GM18861 (cell line): Measurements from ENCODE around the gene ARL13B.
"Not testable (repeated sequence)": the region's sequence is repeated elsewhere in the genome, so short reads cannot be mapped to it uniquely, and the experiment has no call there.

Source experiments
- ATAC-seq: cut with Tn5 transposase; IDR thresholded peaks from one replicate; pipeline ENCODE4 v1.9.1; 2021; ENCODE audit not compliant: unreplicated experiment

ARL13B gene

DNA sequence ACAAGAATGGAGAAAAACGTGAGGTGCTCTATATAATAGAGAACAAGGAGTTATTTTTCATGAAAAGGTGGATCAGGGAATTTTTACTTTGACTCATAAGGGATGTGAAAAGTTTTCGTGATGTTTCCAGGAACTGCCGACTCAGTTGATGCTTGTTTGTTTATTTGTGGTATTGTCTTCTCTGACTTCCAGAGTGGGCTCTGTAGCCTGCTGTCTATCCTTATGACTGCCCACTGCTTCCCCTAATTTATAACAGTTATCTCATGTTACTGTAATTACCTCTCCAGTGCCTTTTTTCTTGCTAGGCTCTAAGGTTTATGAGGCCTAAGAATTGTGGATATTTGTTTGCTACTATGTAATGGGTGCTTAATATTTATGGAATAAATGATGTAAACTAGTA, 12.3 kb downstream of the ARL13B start:
- ATAC-seq = no peak

DNA sequence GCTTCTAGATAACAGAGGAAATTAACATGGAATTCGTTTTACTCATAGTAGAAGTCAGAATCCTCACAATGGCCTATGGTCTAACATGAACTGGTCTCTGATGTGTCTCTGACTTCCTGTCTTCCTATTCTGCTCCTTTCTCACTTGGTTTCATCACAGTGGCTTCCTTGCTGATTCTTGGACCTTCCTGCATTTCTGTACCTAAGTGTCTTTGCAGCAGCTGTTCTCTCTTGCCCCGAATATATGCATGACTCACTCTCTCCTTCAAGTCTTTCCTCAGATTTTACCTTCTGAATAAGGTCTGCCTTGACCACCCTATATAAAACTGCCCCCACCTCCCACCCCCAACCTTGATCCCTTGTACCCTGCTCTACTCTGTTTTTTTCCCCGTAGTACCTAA, 14.1 kb downstream of the ARL13B start:
- ATAC-seq = no peak

DNA sequence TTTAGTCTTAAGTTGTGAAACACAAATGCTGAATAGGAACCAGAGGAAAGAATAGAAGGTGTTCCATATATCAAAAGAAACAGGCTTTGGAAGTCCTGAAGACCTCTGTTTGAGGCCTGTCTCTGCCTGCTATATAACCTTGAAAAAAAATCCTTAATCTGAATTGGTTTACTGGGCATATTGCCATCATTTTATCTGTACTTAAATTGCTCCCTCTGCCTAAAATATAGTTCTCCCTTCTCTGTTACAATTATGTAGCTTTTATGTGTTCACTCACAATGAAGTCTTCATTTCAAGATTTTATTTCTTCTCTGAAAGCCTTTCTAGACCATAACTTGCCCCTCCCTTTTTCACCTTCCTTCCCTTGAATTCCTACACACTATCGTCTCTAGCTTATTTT, 21.2 kb downstream of the ARL13B start:
- ATAC-seq = no peak

DNA sequence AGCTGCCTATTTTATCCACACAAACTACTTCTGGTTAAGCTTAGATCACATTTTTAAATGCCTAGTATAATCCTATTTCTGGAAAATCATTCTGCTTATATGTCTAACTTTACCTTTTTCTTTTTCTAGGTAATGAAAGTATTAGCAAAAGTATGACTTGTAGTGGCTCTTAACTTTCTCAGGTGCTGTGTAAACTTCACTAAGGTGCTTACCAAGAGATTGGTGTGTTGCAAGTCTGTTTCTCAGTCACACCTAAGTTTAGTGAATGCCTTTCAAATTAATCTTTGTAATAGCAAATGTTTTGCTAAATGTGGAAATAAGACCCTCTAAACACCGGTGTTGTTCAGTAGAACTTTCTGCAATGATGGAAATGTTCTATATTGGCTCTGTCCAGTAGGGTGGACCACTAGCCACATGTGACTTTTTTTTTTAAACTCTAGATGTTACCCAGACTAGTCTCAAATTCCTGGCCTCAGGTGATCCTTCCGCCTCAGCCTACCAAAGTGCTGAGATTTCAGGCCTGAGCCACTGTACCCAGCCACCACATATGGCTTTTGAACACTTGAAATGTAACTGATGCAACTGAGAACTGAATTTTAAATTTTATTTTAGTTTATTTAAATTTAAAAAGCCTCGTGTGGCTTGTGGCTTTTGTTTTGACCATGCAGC, 22.0 kb downstream of the ARL13B start:
- ATAC-seq = no peak

DNA sequence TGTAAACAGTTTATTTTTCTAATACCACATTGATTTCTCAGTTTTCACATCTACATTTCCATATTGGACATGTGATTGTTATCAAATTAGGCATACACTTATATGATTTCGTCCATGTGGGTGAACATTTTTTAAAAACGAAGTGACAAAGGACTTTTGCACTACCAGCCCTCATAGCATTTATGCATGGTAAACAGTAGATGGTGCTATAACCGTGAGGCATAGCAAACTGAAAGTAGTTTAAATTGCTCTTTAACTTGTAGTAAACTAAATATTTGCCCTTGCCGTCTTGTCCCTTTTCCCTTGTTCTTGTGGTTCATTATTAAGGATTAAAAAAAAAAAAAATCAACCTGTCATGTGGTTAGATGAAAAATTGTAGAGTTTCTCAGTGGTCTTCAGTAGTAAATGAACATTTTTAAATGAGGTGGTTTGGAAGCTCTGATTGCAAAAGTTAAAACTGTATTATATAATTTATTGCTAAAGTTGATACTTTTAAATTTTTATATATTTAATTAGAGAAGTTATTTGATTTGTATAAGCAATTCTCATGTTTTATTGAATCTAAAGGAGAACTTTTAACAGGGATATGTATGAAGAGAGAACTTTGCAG, 24.5 kb downstream of the ARL13B start:
- ATAC-seq = peak; percentile 90

DNA sequence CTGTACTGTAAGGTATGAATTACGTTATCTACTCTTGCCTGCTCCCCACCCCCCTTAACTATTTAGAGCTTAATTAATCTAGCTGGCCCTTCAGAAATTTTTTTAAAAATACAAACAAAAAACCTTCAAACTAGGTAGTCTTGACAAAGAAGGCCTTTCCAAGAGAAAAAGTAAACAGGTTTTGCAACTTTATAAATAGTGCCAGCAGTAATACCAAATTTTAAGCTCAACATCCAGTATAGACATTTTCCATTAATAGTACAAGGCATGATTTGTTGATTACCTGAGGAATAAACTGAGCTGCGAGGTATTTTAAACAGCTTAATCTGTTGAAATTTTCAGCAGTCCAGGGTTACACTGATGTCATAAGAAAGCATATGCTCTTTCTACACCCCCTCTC, 28.3 kb downstream of the ARL13B start:
- no peak for ATAC-seq

DNA sequence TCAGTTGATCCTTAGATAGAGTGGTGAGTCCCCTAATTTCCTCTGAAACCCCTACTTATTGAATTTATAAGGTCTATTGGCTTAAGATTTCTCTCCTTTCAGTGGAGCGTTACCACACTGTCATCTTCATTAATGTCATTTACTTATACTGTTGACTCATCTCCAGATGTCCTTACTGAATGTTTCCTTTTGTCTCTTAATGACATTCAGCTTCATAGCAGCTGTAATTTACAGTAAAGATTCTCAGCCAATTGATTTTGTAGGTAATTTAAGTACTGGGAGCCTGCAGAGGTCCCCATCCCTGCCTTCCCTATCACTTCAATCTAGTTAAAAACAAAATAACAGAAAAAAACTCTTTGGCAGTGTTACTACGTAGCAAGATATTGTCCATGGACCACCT, 29.7 kb downstream of the ARL13B start:
- ATAC-seq = no peak

DNA sequence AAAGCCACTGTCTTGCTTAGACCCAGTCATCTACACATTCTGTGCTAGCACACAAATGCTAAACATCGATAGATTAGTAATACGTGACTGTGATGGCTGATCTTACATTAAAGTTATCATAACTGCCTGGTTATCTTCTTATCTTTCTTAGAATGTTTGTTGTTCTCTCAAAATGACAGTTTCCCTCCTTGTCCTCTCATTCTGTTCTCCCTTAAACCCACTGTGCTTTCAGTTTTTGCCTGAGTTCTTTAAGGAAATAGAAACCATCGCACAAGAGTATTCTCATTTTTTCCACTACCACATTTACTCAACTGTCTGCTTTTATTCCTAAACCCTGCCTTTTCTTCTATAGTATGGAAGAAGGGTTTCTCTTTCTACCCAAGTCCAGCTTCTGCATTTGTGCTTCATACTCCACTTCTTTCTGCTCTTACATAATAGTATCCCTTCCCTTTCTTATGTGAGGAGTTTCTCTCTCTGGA, 31.3 kb downstream of the ARL13B start:
- no peak for ATAC-seq

DNA sequence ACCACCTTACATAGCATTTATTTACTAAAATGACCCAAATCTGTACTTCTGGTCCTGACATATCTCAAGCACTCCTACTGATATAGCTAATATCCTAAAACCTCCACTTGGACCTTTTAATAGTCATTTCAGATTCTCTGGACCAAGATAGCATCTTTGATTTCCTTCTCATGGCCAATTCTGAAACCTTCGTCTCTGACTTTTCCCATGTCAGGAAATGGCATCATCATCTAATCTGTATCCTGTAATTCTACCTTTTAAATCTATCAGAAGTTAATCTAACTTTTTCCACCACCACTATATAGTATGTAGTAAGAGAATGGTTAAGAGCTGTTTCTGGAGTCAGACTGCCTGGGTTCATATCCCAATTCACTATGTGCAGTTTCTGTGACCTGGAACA, 32.2 kb downstream of the ARL13B start:
- ATAC-seq = no peak

DNA sequence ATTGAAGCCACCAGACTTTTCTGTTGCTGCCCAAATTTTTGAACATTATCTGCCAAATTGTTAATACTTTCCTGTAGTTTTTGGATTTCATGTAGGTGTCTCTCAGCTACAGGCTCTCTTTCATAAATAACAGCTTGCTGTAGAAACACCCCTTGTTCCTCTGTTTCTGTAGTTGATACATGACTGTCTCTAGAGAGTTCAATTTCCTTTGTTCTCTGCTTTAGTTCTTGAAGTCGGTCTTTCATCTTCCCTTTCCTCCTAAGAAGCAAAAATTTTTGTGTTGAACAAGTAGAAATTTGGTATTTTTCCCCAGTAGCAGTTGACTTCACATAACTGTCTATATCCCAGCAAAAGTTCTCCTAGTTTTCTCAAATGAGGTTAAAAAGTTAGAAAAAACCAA, 35.1 kb downstream of the ARL13B start:
- ATAC-seq = no peak

DNA sequence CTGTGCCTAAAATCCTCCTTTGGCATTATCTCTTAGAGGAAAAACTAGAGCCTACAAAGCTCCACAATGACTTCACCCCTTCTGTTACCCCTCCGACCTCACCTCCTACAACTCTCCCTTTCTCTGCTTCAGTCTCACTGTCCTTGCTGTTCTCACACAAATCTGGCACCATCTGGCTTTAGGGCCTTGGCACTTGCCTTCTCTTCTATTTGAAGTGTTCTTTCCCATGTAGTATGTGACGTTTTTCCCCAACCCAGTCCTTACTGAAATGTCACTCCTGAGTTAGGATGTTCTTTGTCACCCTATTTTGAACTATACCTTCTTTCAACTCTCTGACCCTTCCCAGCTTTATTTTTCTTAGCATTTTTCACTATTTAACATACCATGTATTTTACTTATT, 39.7 kb downstream of the ARL13B start:
- no peak for ATAC-seq

DNA sequence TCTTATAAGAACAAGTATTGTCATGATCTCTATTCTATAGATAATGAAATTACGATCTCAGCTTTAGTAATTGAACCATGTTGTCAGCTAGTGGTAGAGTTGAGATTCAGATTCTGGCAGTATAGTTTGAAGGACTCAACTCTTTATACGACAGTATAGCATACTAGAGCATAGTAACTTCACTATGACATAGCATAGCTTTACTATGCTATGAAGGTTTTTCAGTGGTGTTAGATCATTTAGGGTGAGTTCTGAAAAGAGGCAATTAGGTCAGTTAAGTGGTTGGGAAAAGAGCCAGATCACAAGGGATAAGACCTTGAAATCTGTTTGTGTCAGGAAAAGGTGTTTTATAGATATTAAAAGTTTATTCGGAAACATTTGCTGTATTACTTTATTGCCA, 40.3 kb downstream of the ARL13B start:
- no peak for ATAC-seq

DNA sequence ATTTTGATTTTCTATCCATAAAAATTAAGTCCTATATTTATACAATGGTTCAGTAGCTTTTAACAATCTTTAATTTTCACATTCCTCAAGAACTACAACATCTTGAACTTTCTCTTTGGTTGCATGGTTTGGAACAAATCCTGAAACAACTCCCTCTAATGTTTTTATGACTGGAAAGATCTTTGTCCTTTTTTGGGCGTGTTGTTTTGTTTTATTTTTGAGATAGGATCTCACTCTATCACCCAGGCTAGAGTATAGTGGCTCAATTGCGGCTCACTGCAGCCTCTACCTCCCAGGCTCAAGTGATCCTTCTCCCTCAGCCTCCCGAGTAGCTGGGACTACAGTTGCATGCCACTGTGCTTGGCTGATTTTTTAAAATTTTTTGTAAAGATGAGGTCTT, 44.4 kb downstream of the ARL13B start:
- no peak for ATAC-seq

DNA sequence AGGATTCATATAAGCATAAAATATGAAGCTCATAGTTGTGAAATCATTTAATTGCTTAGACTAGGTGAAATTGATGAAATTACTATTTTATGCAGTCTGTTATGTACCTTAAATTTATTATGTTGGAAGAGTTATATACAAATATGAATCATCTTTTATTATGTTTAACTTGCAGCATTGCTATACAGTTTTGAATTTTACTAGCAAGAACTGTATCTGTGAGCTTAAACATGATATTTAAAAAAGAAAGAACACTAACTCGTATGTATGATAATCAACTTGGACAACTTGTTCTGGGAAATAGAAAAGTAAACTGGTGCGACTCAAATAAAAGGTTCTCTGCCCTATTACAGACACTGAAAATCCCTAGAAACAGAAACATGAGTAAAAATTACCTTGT, 46.7 kb downstream of the ARL13B start:
- ATAC-seq = no peak

DNA sequence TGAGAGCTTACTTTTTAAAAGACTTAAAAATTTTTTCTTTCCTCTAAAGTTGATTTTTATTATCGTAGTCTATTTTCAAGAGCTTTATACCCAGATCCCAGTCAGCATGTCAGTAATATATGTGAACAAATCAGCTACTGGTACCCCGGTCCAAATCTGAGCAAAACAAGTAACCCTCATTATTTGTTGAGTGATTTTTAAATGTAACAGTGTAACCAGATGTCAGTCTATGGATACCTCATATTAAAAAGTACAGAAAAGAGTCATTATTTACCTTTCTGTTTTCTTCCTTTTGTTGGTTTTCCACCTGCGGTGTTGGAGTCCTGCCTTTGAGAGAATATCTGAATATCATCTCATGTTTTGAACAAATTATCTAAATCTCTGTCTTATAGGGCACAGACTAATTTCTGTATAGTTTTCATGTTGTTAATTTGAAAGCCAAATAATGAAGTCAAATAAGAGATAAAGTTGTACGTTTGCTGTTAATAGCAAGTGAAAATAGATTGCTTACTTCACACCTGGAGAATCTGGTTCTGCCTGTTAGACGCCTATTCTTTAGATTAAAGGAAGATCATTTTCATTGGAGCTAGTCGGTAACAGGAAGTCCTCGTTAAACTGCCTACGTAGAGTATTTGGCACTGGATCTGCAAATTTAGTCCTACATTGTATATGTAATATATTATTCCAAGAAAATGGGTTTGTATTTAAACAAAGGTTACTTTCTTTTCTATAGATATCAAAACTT, 48.3 kb downstream of the ARL13B start, which contains the start of gene STX19:
Gene STX19 (minus strand): TSS at position 505 of the 745 bp plus-strand sequence. CDS start 13,328 bp downstream, outside the sequence.
- no peak for ATAC-seq

DNA sequence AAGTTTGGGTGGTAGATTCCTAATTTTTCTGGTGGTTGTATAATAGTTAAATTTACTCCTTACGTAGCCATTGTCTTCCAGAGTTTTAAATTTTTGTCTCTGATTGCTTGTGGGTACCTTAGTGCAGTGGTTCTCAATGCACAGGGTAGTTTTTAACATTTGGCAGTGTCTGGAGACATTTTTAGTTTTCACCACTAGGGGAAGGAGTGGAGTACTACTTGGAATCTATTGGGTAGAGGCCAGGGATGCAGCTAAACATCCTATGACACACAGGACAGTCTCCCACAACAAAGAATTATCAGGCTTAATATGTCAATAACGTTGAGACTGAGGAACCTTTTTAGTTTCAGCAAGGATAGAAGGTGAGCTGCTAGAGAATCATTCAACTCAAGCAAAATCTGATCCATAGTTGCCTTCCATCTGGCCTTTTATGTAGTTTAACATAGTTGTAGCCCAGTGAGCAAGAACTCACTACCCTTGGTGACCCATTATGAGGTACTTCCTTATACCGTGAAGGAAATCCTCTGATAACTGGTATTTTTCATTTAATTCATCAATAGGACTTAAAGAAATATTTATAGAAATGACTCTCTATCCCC, 57.1 kb downstream of the ARL13B start:
- peak; percentile 76 for ATAC-seq

DNA sequence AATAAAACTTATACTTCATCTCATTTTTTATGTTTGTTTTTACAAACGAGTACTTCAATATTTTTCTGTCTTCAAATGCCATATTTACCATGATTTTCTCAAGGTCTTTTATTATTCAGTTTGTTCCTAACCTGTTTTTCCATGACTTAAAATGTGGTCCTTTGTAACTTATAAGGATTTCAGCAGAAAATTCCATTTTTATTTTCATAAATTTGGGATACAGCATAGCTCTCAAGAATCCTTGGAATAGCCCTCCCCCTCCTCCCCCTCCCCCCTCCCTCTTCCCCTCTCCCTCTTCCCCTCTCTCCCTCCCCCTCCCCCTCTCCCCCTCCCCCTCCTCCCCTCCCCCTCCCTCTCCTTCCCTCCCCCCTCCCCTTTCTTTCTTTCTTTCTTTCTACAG, 63.3 kb downstream of the ARL13B start:
- ATAC-seq = no peak

DNA sequence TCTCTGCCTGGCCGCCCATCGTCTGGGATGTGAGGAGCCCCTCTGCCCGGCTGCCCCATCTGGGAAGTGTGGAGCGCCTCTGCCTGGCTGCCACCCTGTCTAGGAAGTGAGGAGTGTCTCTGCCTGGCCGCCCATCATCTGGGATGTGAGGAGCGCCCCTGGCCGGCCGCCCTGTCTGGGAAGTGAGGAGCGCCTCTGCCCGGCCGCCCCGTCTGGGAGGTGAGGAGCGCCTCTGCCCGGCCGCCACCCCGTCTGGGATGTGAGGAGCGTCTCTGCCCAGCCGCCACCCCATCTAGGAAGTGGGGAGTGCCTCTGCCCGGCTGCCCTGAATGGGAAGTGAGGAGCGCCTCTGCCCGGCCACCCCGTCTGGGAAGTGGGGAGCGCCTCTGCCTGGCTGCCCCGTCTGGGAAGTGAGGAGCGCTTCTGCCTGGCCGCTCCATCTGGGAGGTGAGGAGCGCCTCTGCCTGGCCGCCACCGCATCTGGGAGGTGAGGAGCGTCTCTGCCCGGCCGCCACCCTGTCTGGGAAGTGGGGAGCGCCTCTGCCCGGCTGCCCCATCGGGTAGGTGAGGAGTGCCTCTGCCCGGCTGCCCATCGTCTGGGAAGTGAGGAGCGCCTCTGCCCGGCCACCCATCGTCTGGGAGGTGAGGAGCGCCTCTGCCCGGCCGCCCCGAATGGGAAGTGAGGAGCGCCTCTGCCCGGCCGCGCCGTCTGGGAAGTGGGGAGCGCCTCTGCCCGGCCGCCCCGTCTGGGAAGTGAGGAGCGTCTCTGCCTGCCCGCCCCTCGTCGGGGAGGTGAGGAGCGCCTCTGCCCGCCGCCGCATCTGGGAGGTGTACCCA, 64.4 kb downstream of the ARL13B start:
- not testable (repeated sequence) for ATAC-seq

DNA sequence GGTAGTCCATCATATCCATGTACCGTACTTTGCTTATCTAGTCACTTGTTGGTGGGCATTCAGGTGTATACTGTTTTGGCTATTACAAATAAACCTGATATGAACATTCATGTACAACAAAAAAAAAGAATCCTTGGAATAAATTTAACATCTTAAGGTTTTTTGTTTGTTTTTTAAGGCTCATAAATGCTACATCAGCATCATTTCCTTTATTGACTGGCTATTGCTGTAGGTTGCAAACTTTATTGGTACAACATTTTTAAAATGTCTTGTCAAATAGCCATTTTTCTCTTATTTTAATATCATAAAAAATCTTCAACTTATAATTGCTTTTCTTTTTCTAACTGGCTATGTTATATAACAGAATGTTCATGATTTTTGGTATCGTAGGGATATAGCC, 66.6 kb downstream of the ARL13B start:
- no peak for ATAC-seq

DNA sequence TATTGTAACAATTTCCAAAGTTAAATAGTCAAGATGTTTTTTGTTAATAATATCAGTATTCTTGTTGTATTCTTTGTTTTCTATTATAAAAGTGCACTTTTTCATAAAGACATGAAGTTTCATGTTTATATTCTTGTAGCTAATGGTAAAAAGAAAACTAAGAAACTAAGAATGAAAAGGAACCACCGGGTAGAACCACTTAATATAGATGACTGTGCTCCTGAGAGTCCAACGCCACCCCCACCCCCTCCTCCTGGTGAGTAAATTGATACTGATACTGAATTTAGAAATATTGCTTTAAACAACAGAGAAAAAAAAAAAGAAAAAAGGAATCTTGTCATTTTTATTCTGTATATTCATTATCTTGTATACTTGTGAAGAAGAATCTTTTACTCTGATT, 69.3 kb downstream of the ARL13B start:
- no peak for ATAC-seq

DNA sequence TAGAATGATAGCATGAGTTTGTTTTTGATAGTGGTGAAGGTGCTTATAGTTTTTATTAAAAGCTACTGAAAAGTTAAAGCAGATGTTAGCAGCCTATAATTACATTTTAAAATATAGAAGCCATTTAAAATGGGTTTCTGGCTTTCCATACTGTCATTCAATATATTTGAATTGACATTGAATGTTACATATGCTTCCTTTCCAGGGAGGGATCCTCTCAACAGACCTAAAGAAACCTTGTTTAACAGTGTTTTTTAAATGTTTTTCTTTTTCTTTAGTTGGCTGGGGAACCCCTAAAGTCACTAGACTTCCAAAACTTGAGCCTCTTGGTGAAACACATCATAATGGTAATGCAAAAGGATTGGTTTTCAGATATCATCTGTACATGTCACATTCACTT, 70.6 kb downstream of the ARL13B start:
- ATAC-seq = no peak
